Calu3 (cell line): Measurements from ENCODE around the gene CUZD1. TPM values are rescaled to one million over a fixed set of nuclear protein-coding genes. Genes with fewer than 3 reads are reported as not detected.

Source experiments
- BruUV-seq: library from RNA; stranded (reverse); fragments of 400-500 nt; replicated peaks from 2 replicates; lab custom pipeline; 2021; lab: Mats Ljungman, UMichigan
- CTCF ChIA-PET: fragments of 300-600 bp; sonication (Branson Sonifier 250); formaldehyde crosslinking; loops from one replicate; lab custom pipeline; 2022; ENCODE audit warnings: antibody characterized with exemption; lab: Charles Lee
- DNase-seq: peaks from one replicate; pipeline ENCODE4 v3.0.0; 2022
- H3K27ac Mint-ChIP-seq: one replicate; pipeline ENCODE4 v1.8.0; 2022; ENCODE audit warnings: mixed read lengths; ENCODE audit not compliant: unreplicated experiment
- H3K27me3 Mint-ChIP-seq: one replicate; pipeline ENCODE4 v1.8.0; 2022; ENCODE audit warnings: mixed read lengths; ENCODE audit not compliant: unreplicated experiment
- H3K36me3 Mint-ChIP-seq: one replicate; pipeline ENCODE4 v1.8.0; 2022; ENCODE audit warnings: mild to moderate bottlenecking, moderate library complexity, mixed read lengths; ENCODE audit not compliant: insufficient read depth, unreplicated experiment
- H3K4me1 Mint-ChIP-seq: one replicate; pipeline ENCODE4 v1.8.0; 2022; ENCODE audit warnings: mild to moderate bottlenecking, low read depth, mixed read lengths; ENCODE audit not compliant: unreplicated experiment
- H3K4me3 Mint-ChIP-seq: one replicate; pipeline ENCODE4 v1.8.0; 2022; ENCODE audit warnings: mild to moderate bottlenecking, low read depth, moderate library complexity, mixed read lengths; ENCODE audit not compliant: unreplicated experiment
- H3K9me3 Mint-ChIP-seq: one replicate; pipeline ENCODE4 v1.8.0; 2022; ENCODE audit warnings: low read depth, mixed read lengths; ENCODE audit not compliant: unreplicated experiment
- CTCF ChIP-seq: fragments of 200-600 bp; IDR thresholded peaks from one replicate; pipeline ENCODE4 v1.8.0; 2022; ENCODE audit warnings: antibody characterized with exemption; ENCODE audit not compliant: unreplicated experiment
- intact Hi-C: fragments of 100-400 bp; cut with micrococcal nuclease; formaldehyde crosslinking; loops from one replicate; pipeline ENCODE4 v1.10.0; 2022; ENCODE audit not compliant: unreplicated experiment
- total RNA-seq: library from RNA; stranded (reverse); gene quantifications from 2 replicates; pipeline ENCODE4 v1.2.3, GENCODE V29; 2022

Gene CUZD1
- total RNA-seq, 1 experiment from 2014 or later, result 1.5 TPM

GRCh38 chr10:122856902-122857301 is 11.2 kb upstream of the CUZD1 start:
- no peak overlapping the region for H3K27ac Mint-ChIP-seq
- H3K4me3 Mint-ChIP-seq, result no peak overlapping the region
- H3K4me1 Mint-ChIP-seq, result peaks cover 11% of the 10 kb centered on the region
- TF ChIP-seq CTCF, result no peak
- BruUV-seq, result no TSS peak
- peaks cover 2% of the 10 kb centered on the region for H3K36me3 Mint-ChIP-seq
- DNase-seq, result no peak
- no peaks in the 10 kb centered on the region for H3K27me3 Mint-ChIP-seq
- no peaks in the 10 kb centered on the region for H3K9me3 Mint-ChIP-seq
- intact Hi-C loops, result no loop called here
- CTCF ChIA-PET, result no interaction called here

GRCh38 chr10:122855745-122856144 is 10.1 kb upstream of the CUZD1 start:
- no peak for TF ChIP-seq CTCF
- H3K36me3 Mint-ChIP-seq, result no peaks in the 10 kb centered on the region
- H3K4me1 Mint-ChIP-seq, result peaks cover 6% of the 10 kb centered on the region
- CTCF ChIA-PET, result no interaction called here
- no peaks in the 10 kb centered on the region for H3K9me3 Mint-ChIP-seq
- intact Hi-C loops, result no loop called here
- no peak overlapping the region for H3K27ac Mint-ChIP-seq
- BruUV-seq, result no TSS peak
- no peak for DNase-seq
- no peak overlapping the region for H3K4me3 Mint-ChIP-seq
- no peaks in the 10 kb centered on the region for H3K27me3 Mint-ChIP-seq

GRCh38 chr10:122854648-122855047 is 9.0 kb upstream of the CUZD1 start:
- no peak for TF ChIP-seq CTCF
- BruUV-seq, result no TSS peak
- DNase-seq, result no peak
- Mint-ChIP-seq H3K4me3 (no peak overlapping the region), H3K27me3 (no peaks in the 10 kb centered on the region), H3K4me1 (peaks cover 6% of the 10 kb centered on the region), H3K36me3 (no peaks in the 10 kb centered on the region), H3K27ac (no peak overlapping the region), H3K9me3 (no peaks in the 10 kb centered on the region)
- intact Hi-C loops, result no loop called here
- CTCF ChIA-PET, result no interaction called here

GRCh38 chr10:122853665-122854313 is 8.1 kb upstream of the CUZD1 start:
- TF ChIP-seq CTCF, result no peak
- peaks cover 6% of the 10 kb centered on the region for H3K4me1 Mint-ChIP-seq
- H3K36me3 Mint-ChIP-seq, result no peaks in the 10 kb centered on the region
- DNase-seq, result no peak
- intact Hi-C loops, result no loop called here
- no peak overlapping the region for H3K4me3 Mint-ChIP-seq
- BruUV-seq, result no TSS peak
- no peak overlapping the region for H3K27ac Mint-ChIP-seq
- H3K9me3 Mint-ChIP-seq, result no peaks in the 10 kb centered on the region
- CTCF ChIA-PET, result no interaction called here
- H3K27me3 Mint-ChIP-seq, result no peaks in the 10 kb centered on the region
